Breast epithelium (tissue), 3 donors: ENCODE measurements around the gene CNR2.
"Not testable (repeated sequence)": the region's sequence is repeated elsewhere in the genome, so short reads cannot be mapped to it uniquely, and the experiment has no call there.

Experiments used
- POLR2A ChIP-seq: fragments of 450-650 bp; IDR thresholded peaks from one replicate; pipeline ENCODE4 v1.6.1; 2016; ENCODE audit warnings: antibody characterized with exemption, mild to moderate bottlenecking, moderate library complexity
- TF ChIP-seq, protein P1 (sequence below), 3 donors: fragments of 450-650 bp; IDR thresholded peaks; one replicate each; pipeline ENCODE4 v1.5.1; 2016 to 2017; ENCODE audit warnings: antibody characterized with exemption in 3 of 3, mild to moderate bottlenecking in 3 of 3, moderate library complexity in 3 of 3

DNA sequence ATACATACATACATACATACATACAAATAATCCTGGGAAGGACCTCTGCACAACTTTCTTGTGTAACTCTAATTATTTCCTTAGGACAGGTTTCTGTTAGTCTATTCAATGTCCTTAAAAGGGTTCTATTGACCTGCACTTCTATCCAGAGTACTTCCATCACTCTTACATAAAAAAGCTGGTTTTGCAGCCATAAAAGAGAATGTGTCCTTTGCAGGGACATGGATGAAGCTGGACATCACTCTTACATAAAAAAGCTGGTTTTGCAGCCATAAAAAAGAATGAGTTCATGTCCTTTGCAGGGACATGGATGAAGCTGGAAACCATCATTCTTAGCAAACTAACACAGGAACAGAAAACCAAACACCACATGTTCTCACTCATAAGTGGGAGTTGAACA is 61.8 kb downstream of the CNR2 start:
- TF ChIP-seq, protein P1, sequence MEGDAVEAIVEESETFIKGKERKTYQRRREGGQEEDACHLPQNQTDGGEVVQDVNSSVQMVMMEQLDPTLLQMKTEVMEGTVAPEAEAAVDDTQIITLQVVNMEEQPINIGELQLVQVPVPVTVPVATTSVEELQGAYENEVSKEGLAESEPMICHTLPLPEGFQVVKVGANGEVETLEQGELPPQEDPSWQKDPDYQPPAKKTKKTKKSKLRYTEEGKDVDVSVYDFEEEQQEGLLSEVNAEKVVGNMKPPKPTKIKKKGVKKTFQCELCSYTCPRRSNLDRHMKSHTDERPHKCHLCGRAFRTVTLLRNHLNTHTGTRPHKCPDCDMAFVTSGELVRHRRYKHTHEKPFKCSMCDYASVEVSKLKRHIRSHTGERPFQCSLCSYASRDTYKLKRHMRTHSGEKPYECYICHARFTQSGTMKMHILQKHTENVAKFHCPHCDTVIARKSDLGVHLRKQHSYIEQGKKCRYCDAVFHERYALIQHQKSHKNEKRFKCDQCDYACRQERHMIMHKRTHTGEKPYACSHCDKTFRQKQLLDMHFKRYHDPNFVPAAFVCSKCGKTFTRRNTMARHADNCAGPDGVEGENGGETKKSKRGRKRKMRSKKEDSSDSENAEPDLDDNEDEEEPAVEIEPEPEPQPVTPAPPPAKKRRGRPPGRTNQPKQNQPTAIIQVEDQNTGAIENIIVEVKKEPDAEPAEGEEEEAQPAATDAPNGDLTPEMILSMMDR (IDR thresholded peaks at IDR 0.05), result not testable (repeated sequence)
- TF ChIP-seq POLR2A, result not testable (repeated sequence)
